GM23248 (cell line): ENCODE results near the gene MANF.

Experiments used
- EZH2 ChIP-seq: fragments of 200-600 bp; sonication (generic); IDR thresholded peaks from 2 replicates; pipeline ENCODE4 v1.6.1; 2018; ENCODE audit warnings: antibody characterized with exemption, mild to moderate bottlenecking; ENCODE audit not compliant: insufficient read depth, poor library complexity, severe bottlenecking
- EZH2phosphoT487 ChIP-seq: fragments of 200-600 bp; sonication (generic); IDR thresholded peaks from 2 replicates; pipeline ENCODE4 v1.6.1; 2018; ENCODE audit warnings: antibody characterized with exemption, moderate library complexity, mild to moderate bottlenecking, low read depth; ENCODE audit not compliant: insufficient read depth

- TF ChIP-seq EZH2 (no peak), EZH2phosphoT487 (no peak)
Observed at GRCh38 chr3:51436998-51437639, 52.0 kb downstream of the MANF start.
